ENCODE results near the gene EFCC1. TPM values are rescaled to one million over a fixed set of nuclear protein-coding genes. Genes with fewer than 3 reads are reported as not detected.
A peak's percentile ranks its signal among the peaks of the same experiment; 100 is the strongest.

Gene EFCC1
- total and polyA plus RNA-seq, 2 of the 8 experiments (the other 6 are each of a cell fraction or from before 2014, with no cell fraction given) = 0.14 to 0.37 TPM

GRCh38 chr3:129003578-129004112, 2.5 kb downstream of the EFCC1 start (continued):
- TF ChIP-seq RNF2 (IDR thresholded peaks at IDR 0.05; ENCODE audit: borderline replicate concordance, low read depth, low read length, missing control alignments, poor library complexity, severe bottlenecking) = peak; percentile 19
- TF ChIP-seq, protein P1, sequence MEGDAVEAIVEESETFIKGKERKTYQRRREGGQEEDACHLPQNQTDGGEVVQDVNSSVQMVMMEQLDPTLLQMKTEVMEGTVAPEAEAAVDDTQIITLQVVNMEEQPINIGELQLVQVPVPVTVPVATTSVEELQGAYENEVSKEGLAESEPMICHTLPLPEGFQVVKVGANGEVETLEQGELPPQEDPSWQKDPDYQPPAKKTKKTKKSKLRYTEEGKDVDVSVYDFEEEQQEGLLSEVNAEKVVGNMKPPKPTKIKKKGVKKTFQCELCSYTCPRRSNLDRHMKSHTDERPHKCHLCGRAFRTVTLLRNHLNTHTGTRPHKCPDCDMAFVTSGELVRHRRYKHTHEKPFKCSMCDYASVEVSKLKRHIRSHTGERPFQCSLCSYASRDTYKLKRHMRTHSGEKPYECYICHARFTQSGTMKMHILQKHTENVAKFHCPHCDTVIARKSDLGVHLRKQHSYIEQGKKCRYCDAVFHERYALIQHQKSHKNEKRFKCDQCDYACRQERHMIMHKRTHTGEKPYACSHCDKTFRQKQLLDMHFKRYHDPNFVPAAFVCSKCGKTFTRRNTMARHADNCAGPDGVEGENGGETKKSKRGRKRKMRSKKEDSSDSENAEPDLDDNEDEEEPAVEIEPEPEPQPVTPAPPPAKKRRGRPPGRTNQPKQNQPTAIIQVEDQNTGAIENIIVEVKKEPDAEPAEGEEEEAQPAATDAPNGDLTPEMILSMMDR (IDR thresholded peaks at IDR 0.05; ENCODE audit: control extremely low read depth in 1 of 3, insufficient read depth in 1 of 3, low read depth in 1 of 3, low read length in 3 of 3) = peak in 2 of 3 experiments; percentile 25 to 38; a peak in 3 of 4 replicates
- no peak for TF ChIP-seq EP300 (IDR thresholded peaks at IDR 0.05; ENCODE audit: borderline replicate concordance in 1 of 2, low read depth in 2 of 2, low read length in 2 of 2)
- no peak for TF ChIP-seq TCF12 (IDR thresholded peaks at IDR 0.05; ENCODE audit: low read depth, low read length)
- TF ChIP-seq MAX (IDR thresholded peaks at IDR 0.05) = peak; percentile 89
- no peak for TF ChIP-seq SIRT6 (IDR thresholded peaks at IDR 0.05; ENCODE audit: low read length)
- TF ChIP-seq SP1 (IDR thresholded peaks at IDR 0.05; ENCODE audit: low read depth, low read length) = no peak
- TF ChIP-seq CREB1 (IDR thresholded peaks at IDR 0.05) = no peak
- TF ChIP-seq HDAC6 (IDR thresholded peaks at IDR 0.05; ENCODE audit: low read depth, low read length) = no peak
- TF ChIP-seq GTF2F1 (IDR thresholded peaks at IDR 0.05; ENCODE audit: borderline replicate concordance, low read depth, low read length) = no peak
- TF ChIP-seq E2F6 (IDR thresholded peaks at IDR 0.05) = peak; percentile 63
- TF ChIP-seq SIX5 (IDR thresholded peaks at IDR 0.05; ENCODE audit: low read depth, low read length) = no peak
- no peak for TF ChIP-seq SIN3A (conservative IDR thresholded peaks at IDR 0.05 in 1 of 2, IDR thresholded peaks at IDR 0.05 in 1 of 2; ENCODE audit: low read depth in 1 of 2, low read length in 2 of 2)
- peak; percentile 36 for TF ChIP-seq SUZ12 (IDR thresholded peaks at IDR 0.05; ENCODE audit: low read length)
